Activated T-helper 1 cell treated with anti-CD3 and anti-CD28 coated beads, Interleukin-12 subunit alpha, Interleukin-12 subunit beta, Interleukin-2, Interleukin-4 antibody, amounts not matched to agents 30 ng/mL and 10 ng/mL and 1 ng/mL, durations not matched to agents 14 hours and 24 hours and 36 hours (primary cell): ENCODE measurements around the gene TARP.

Experiments used
- DNase-seq: peaks from one replicate; pipeline ENCODE4 v3.0.0; 2021; ENCODE audit warnings: low spot score
- H3K27ac Mint-ChIP-seq: one replicate; pipeline ENCODE4 v1.8.0; 2021; ENCODE audit warnings: mild to moderate bottlenecking, mixed read lengths
- H3K27me3 Mint-ChIP-seq: one replicate; pipeline ENCODE4 v1.8.0; 2022; ENCODE audit warnings: mild to moderate bottlenecking, moderate library complexity, mixed read lengths; ENCODE audit not compliant: insufficient read depth
- H3K36me3 Mint-ChIP-seq: one replicate; pipeline ENCODE4 v1.8.0; 2021; ENCODE audit warnings: low read depth, mixed read lengths
- H3K4me1 Mint-ChIP-seq: one replicate; pipeline ENCODE4 v1.8.0; 2021; ENCODE audit warnings: low read depth, mixed read lengths
- H3K4me3 Mint-ChIP-seq: one replicate; pipeline ENCODE4 v1.8.0; 2021; ENCODE audit warnings: mild to moderate bottlenecking, moderate library complexity, mixed read lengths
- H3K9me3 Mint-ChIP-seq: one replicate; pipeline ENCODE4 v1.8.0; 2021; ENCODE audit warnings: mixed read lengths
- intact Hi-C: fragments of 100-400 bp; cut with micrococcal nuclease; formaldehyde crosslinking; loops from one replicate; pipeline ENCODE4 v1.15.1; 2024

TARP gene

DNA sequence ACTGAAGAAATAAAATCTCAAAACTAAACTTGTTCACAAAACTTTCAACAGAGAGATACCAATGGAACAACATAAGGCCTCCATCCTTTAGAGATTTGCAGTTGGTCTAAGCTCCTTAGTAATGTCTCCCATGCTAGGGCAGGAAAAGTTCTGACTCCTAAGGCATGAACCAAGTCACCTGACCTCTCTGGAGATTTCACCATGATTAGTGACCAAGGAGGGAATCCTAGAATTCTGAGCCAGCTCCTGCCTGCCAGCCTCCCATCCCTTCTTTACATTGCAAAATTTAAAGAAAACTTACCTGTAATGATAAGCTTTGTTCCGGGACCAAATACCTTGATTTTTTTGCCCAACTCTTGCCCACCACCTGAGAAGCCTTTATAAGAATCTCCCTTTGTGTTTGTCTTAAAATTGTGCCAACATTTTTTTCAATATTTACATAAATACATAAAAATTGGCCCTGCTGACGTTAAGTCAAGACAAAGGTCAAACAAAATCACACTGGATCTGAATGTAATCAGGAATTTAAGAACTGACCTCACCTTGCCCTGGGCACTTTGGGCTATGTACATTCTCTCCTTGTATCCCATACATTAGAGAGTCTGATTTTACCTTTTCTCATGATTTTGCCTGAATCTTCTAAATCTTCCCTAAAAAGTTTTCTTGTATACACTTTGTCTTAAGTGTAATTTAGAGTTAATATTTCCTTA lies at the start of gene TARP:
Gene TARP, minus strand, starts transcription at position 351 of the 710 bp plus-strand sequence.
- no peaks in the 10 kb centered on the region for H3K9me3 Mint-ChIP-seq
- no peaks in the 10 kb centered on the region for H3K27me3 Mint-ChIP-seq
- no peaks in the 10 kb centered on the region for H3K36me3 Mint-ChIP-seq
- H3K4me1 Mint-ChIP-seq = no peaks in the 10 kb centered on the region
- intact Hi-C loops = loop anchor here (5.0 kb wide), 1 partner anchor 39 kb away; no protein-coding TSS in a partner anchor
- no peak for DNase-seq
- H3K4me3 Mint-ChIP-seq = no peak within 1 kb of the TSS
- H3K27ac Mint-ChIP-seq = no peak within 1 kb of the TSS

DNA sequence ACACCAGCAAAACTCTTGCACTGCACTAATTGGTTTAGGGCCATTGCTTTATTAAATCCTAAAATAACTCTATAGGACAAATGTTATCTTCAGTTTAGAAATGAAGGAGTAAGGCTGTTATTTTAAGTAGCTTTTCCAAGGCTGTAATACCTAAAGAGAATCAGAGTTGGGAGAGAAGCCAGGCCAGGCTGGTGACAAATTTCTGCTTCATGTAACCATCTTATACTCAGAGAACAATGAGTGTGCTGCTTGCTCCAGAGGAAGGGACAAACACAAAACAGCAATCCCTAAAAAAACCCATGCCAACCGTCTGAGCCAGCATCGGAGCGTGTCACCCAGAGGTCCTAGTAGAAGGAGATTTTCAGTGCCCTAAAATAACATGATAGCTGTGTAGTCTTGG lies 49.7 kb upstream of the TARP start:
- H3K27me3 Mint-ChIP-seq = peaks cover 4% of the 10 kb centered on the region
- DNase-seq = no peak
- peaks cover 9% of the 10 kb centered on the region for H3K4me1 Mint-ChIP-seq
- no peak overlapping the region for H3K4me3 Mint-ChIP-seq
- intact Hi-C loops = no loop called here
- no peaks in the 10 kb centered on the region for H3K9me3 Mint-ChIP-seq
- no peak overlapping the region for H3K27ac Mint-ChIP-seq
- H3K36me3 Mint-ChIP-seq = no peaks in the 10 kb centered on the region

DNA sequence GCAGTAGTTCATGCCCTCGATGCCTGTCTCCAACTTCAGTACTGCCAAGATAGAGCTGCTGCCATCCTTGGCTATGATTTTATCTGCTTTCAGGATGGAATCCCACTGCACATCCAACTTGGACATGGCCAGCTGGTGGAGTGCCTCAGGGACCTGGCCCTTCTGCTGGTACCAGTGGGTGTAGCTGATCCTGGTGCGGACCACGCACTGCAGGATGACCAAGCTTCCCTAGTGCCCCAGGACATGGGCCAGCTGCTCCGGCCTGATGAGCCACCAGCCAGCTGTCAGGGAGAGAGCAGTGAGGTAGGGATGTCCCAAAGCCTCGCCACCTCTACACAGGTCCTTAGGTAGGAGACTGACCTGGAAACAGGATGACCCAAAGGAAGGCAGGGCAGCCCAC lies 49.0 kb upstream of the TARP start:
- Mint-ChIP-seq H3K36me3 (no peaks in the 10 kb centered on the region), H3K27me3 (peaks cover 4% of the 10 kb centered on the region), H3K4me1 (peaks cover 14% of the 10 kb centered on the region), H3K27ac (no peak overlapping the region), H3K4me3 (no peak overlapping the region), H3K9me3 (no peaks in the 10 kb centered on the region)
- intact Hi-C loops = no loop called here
- no peak for DNase-seq

DNA sequence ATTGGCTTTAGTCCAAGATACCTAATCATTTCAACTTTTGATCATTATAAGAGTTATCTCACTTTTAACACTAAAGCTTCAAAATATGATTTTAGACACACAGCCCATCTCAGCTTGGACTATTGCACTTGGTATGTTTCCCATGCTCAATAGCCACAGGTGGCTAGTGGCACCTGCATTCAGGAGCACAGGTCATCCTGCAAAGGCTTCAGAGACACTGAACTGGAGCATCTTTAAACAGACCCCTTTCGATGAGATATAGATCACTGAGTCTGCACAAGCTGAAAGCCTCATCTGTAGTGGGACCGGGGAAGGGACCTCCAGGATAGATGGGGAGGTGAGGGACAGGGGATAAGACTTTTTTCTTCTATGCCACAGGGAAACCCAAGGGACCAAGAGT lies 48.5 kb upstream of the TARP start:
- Mint-ChIP-seq H3K27ac (no peak overlapping the region), H3K9me3 (no peaks in the 10 kb centered on the region), H3K36me3 (no peaks in the 10 kb centered on the region), H3K4me3 (no peak overlapping the region), H3K27me3 (peaks cover 4% of the 10 kb centered on the region), H3K4me1 (peaks cover 14% of the 10 kb centered on the region)
- intact Hi-C loops = no loop called here
- DNase-seq = no peak

GRCh38 chr7:38321515-38321944 lies 48.1 kb upstream of the TARP start:
- no peak for DNase-seq
- peaks cover 4% of the 10 kb centered on the region for H3K27me3 Mint-ChIP-seq
- no peaks in the 10 kb centered on the region for H3K36me3 Mint-ChIP-seq
- no peaks in the 10 kb centered on the region for H3K9me3 Mint-ChIP-seq
- intact Hi-C loops = no loop called here
- no peak overlapping the region for H3K4me3 Mint-ChIP-seq
- no peak overlapping the region for H3K27ac Mint-ChIP-seq
- peaks cover 14% of the 10 kb centered on the region for H3K4me1 Mint-ChIP-seq

DNA sequence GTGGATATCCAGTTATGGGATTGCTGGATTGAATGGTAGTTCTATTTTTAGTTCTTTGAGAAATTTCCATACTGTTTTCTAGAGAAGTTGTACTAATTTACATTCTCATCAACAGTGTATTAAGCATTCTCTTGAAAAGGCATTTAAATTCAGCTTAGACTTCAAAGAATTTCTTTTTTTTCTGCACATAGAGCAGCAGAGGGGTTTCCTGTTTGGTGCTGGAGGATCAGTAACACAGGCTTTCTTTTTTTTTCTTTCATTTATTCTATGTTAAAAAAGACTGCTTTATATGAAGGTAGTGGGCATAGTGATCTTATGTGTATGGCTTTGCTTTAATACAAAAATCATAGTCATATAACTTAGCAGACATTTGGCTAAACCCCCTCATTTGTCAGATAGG lies 47.6 kb upstream of the TARP start:
- Mint-ChIP-seq H3K27ac (no peak overlapping the region), H3K36me3 (no peaks in the 10 kb centered on the region), H3K4me1 (peaks cover 14% of the 10 kb centered on the region), H3K4me3 (no peak overlapping the region), H3K27me3 (peaks cover 4% of the 10 kb centered on the region), H3K9me3 (no peaks in the 10 kb centered on the region)
- DNase-seq = no peak
- intact Hi-C loops = no loop called here

GRCh38 chr7:38319873-38320272 lies 46.4 kb upstream of the TARP start:
- H3K4me1 Mint-ChIP-seq = peaks cover 14% of the 10 kb centered on the region
- no peak overlapping the region for H3K27ac Mint-ChIP-seq
- no peak overlapping the region for H3K4me3 Mint-ChIP-seq
- H3K27me3 Mint-ChIP-seq = peaks cover 2% of the 10 kb centered on the region
- DNase-seq = no peak
- intact Hi-C loops = loop anchor here (1.0 kb wide), 2 partner anchors 105 to 213 kb away; no protein-coding TSS in a partner anchor
- H3K36me3 Mint-ChIP-seq = no peaks in the 10 kb centered on the region
- H3K9me3 Mint-ChIP-seq = no peaks in the 10 kb centered on the region

- Mint-ChIP-seq H3K27me3 (peaks cover 2% of the 10 kb centered on the region), H3K36me3 (no peaks in the 10 kb centered on the region), H3K9me3 (no peaks in the 10 kb centered on the region), H3K27ac (peak overlapping the region; percentile 23), H3K4me3 (peak overlapping the region; percentile 38), H3K4me1 (peaks cover 14% of the 10 kb centered on the region)
- intact Hi-C loops = loop anchor here (1.0 kb wide), 2 partner anchors 104 to 212 kb away; no protein-coding TSS in a partner anchor
- no peak for DNase-seq
Observed at GRCh38 chr7:38318803-38319416, 45.5 kb upstream of the TARP start.

- no peak for DNase-seq
- Mint-ChIP-seq H3K27ac (no peak overlapping the region), H3K27me3 (peaks cover 2% of the 10 kb centered on the region), H3K4me1 (peaks cover 14% of the 10 kb centered on the region), H3K4me3 (no peak overlapping the region), H3K9me3 (no peaks in the 10 kb centered on the region), H3K36me3 (no peaks in the 10 kb centered on the region)
- intact Hi-C loops = no loop called here
Observed at GRCh38 chr7:38318241-38318640, 44.8 kb upstream of the TARP start.

DNA sequence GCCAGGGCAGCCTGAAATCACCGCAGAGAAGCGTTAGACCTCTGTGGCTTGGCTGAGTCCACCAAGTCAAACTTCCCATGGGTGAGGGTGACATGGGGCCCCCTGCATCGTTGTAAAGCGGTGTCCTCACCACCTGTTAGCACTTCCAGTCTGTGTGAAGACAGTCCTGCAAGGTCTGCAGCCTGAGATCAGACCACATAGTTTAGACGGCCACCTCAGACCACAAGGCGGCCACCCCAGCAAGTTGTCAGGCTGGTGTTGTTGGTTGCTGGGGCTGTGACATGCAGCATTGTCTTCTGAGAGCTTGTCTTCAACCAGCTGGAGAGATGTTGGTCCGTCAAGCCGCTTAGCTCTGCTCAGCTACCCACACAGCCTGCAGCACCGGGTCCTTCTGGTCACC lies 44.1 kb upstream of the TARP start:
- intact Hi-C loops = loop anchor here (1.0 kb wide), 1 partner anchor 64 kb away; no protein-coding TSS in a partner anchor
- Mint-ChIP-seq H3K27ac (no peak overlapping the region), H3K4me1 (peaks cover 14% of the 10 kb centered on the region), H3K36me3 (no peaks in the 10 kb centered on the region), H3K27me3 (peaks cover 2% of the 10 kb centered on the region), H3K4me3 (no peak overlapping the region), H3K9me3 (no peaks in the 10 kb centered on the region)
- no peak for DNase-seq

DNA sequence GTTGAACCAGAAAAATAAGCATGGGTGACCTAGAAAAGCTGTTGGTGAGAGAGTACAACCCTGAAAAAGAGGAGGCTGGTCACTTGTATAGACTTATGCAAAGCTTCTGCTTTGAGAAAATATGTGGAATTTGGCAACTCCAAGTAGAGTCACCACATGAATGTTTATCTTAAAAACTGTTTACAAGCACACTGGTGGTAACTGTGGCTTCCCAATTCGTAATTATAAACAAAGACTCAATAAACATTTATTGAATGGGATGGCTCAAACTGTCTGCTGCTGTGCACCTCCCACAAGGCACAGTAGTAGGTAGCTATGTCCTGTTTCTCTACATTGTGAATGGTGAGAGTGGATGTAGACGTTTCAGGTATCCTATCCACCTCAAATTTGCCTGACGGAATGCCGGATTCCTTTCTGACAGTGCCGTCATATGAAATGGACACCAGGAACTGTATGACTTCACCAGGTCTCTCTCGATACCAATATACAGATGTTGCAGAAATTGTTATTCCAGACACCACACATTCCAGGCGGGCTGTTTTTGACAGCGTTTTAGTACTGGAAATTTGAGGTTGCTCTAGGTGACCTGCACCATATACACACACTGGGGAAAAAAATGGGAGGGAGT lies 43.4 kb upstream of the TARP start:
- H3K9me3 Mint-ChIP-seq = no peaks in the 10 kb centered on the region
- H3K27me3 Mint-ChIP-seq = peaks cover 2% of the 10 kb centered on the region
- no peak overlapping the region for H3K27ac Mint-ChIP-seq
- DNase-seq = no peak
- H3K4me1 Mint-ChIP-seq = peaks cover 14% of the 10 kb centered on the region
- no peaks in the 10 kb centered on the region for H3K36me3 Mint-ChIP-seq
- no peak overlapping the region for H3K4me3 Mint-ChIP-seq
- intact Hi-C loops = loop anchor here (1.0 kb wide), 1 partner anchor 64 kb away; no protein-coding TSS in a partner anchor

GRCh38 chr7:38315410-38315809 lies 42.0 kb upstream of the TARP start:
- intact Hi-C loops = no loop called here
- Mint-ChIP-seq H3K27ac (no peak overlapping the region), H3K36me3 (no peaks in the 10 kb centered on the region), H3K4me3 (no peak overlapping the region), H3K4me1 (peaks cover 14% of the 10 kb centered on the region), H3K9me3 (no peaks in the 10 kb centered on the region), H3K27me3 (peaks cover 2% of the 10 kb centered on the region)
- DNase-seq = no peak

DNA sequence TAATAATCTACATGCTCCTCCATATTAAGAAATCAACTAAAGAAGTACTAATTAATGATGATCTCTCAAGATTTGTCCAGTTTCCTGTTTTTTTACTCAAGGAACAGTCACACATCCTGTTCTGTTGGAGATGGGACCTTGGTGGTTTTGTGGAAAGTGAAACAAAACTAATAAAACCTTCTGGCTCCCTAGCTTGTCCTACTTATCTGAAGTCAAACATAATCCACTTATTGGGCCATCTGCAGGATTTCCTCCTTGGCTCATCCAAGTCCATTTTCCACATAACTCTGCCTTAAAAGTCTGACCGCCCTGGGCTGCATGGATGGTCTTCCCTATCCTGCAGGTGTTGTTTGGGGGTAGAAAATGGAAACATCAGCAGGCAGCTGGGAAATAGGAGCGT lies 39.4 kb upstream of the TARP start:
- H3K4me1 Mint-ChIP-seq = peaks cover 12% of the 10 kb centered on the region
- no peaks in the 10 kb centered on the region for H3K27me3 Mint-ChIP-seq
- H3K27ac Mint-ChIP-seq = no peak overlapping the region
- no peak for DNase-seq
- H3K4me3 Mint-ChIP-seq = no peak overlapping the region
- no peaks in the 10 kb centered on the region for H3K36me3 Mint-ChIP-seq
- intact Hi-C loops = loop anchor here (5.0 kb wide), 1 partner anchor 41 kb away; the partner anchor contains the start of gene TARP
- no peaks in the 10 kb centered on the region for H3K9me3 Mint-ChIP-seq
